HG02870 (cell line): Measurements from ENCODE around the gene TNFRSF1A.
"Not testable (repeated sequence)": the region's sequence is repeated elsewhere in the genome, so short reads cannot be mapped to it uniquely, and the experiment has no call there.

Source experiments
- ATAC-seq: cut with Tn5 transposase; IDR thresholded peaks from one replicate; pipeline ENCODE4 v1.9.1; 2021; ENCODE audit warnings: mild to moderate bottlenecking, moderate library complexity; ENCODE audit not compliant: unreplicated experiment

Gene TNFRSF1A

GRCh38 chr12:6307529-6307928, 34.3 kb downstream of the TNFRSF1A start:
- ATAC-seq, result no peak

GRCh38 chr12:6306599-6307220, 35.2 kb downstream of the TNFRSF1A start:
- ATAC-seq, result no peak

GRCh38 chr12:6306151-6306550, 35.7 kb downstream of the TNFRSF1A start:
- ATAC-seq, result no peak

GRCh38 chr12:6303071-6303470, 38.8 kb downstream of the TNFRSF1A start:
- ATAC-seq, result no peak

- ATAC-seq, result no peak
Measured at GRCh38 chr12:6302621-6303020, 39.3 kb downstream of the TNFRSF1A start.

- no peak for ATAC-seq
Measured at GRCh38 chr12:6301721-6302120, 40.2 kb downstream of the TNFRSF1A start.

GRCh38 chr12:6297170-6297569, 44.7 kb downstream of the TNFRSF1A start:
- no peak for ATAC-seq

GRCh38 chr12:6295094-6295811, 46.6 kb downstream of the TNFRSF1A start:
- ATAC-seq, result no peak

- no peak for ATAC-seq
Measured at GRCh38 chr12:6294156-6295093, 47.5 kb downstream of the TNFRSF1A start.

GRCh38 chr12:6292606-6293005, 49.3 kb downstream of the TNFRSF1A start:
- no peak for ATAC-seq

GRCh38 chr12:6289906-6290305, 52.0 kb downstream of the TNFRSF1A start:
- ATAC-seq, result not testable (repeated sequence)

GRCh38 chr12:6289081-6289480, 52.8 kb downstream of the TNFRSF1A start:
- ATAC-seq, result not testable (repeated sequence)

- no peak for ATAC-seq
Measured at GRCh38 chr12:6288235-6288634, 53.6 kb downstream of the TNFRSF1A start.

GRCh38 chr12:6285532-6286306, 56.2 kb downstream of the TNFRSF1A start:
- no peak for ATAC-seq

GRCh38 chr12:6285063-6285477, 56.8 kb downstream of the TNFRSF1A start:
- no peak for ATAC-seq

- ATAC-seq, result no peak
Measured at GRCh38 chr12:6284273-6284672, 57.6 kb downstream of the TNFRSF1A start.

- no peak for ATAC-seq
Measured at GRCh38 chr12:6282453-6282840, 59.4 kb downstream of the TNFRSF1A start.

- no peak for ATAC-seq
Measured at GRCh38 chr12:6281081-6281809, 60.6 kb downstream of the TNFRSF1A start.

GRCh38 chr12:6280672-6281071, 61.2 kb downstream of the TNFRSF1A start:
- ATAC-seq, result no peak

GRCh38 chr12:6280053-6280469, 61.8 kb downstream of the TNFRSF1A start:
- ATAC-seq, result no peak
